ENCODE data around the gene VSIG10L2.
A peak's percentile ranks its signal among the peaks of the same experiment; 100 is the strongest.
"Not testable (repeated sequence)": the region's sequence is repeated elsewhere in the genome, so short reads cannot be mapped to it uniquely, and the experiment has no call there.

VSIG10L2 gene

GRCh38 chr11:125967515-125967914 lies 21.7 kb downstream of the VSIG10L2 start:
- DNase-seq (ENCODE audit: low read depth), result no peak

DNA sequence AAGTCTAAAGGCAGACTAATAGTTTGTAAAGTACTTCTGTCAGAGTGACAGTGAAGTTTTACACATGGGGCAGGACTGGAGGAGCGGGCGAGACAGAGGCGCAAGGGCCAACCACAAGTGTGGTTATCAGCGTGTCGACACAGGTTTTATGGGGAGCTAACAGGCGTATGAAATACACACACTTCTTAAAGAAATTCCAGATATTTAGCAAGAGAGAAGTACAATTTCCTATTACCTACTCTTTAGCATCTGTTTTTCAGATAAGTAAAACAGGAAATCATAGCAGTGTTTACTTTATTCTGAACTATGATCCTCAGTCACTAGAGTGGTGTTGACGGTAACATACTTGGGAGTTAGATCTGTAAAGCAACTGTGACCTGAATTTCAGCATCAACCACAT lies 22.5 kb downstream of the VSIG10L2 start:
- DNase-seq (ENCODE audit: low read depth), result no peak

- no peak for DNase-seq (ENCODE audit: low read depth)
These were observed 25.8 kb downstream of the VSIG10L2 start for GRCh38 chr11:125971618-125972017.

- no peak for DNase-seq (ENCODE audit: low read depth)
These were observed 28.4 kb downstream of the VSIG10L2 start for GRCh38 chr11:125974284-125974683.

GRCh38 chr11:125975634-125976033 lies 29.8 kb downstream of the VSIG10L2 start:
- no peak for DNase-seq (ENCODE audit: low read depth)

DNA sequence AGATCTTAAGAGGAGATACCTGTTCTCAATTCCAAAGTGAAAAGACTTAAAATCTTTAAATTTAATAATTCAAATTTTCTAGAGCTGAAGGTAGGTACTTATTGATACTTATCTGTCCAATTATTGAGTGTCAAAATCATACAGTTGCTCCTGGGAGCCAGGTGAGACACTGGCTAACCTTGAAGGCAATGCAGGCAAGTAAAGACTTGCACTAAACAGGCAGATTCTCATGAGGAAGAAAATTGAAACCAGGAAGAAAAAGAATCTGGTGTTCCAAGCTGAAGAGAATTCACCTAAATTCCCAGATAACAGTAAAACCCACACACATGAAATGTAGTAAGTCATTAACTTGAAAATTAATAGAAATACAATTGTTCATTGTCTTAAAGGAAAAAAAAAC lies 30.3 kb downstream of the VSIG10L2 start:
- no peak for DNase-seq (ENCODE audit: low read depth)

DNA sequence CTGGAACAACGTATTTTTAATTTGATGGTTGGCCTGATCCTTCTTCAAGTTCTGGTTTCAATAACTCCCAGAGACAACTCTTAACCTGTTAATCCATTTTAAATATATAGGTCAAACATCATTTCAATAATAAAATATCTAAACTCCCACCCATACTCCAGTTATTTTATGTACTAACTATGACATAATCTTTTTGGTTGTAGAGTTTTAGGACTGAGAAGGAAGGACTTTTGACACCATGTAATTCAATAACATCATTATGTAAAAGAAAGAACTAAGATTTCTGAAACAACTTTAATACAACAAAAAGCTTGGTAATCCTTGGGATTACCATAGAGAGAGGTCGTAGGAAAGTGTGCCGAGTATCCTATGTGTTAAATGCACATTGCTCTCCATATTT lies 31.5 kb downstream of the VSIG10L2 start:
- DNase-seq (ENCODE audit: low read depth), result no peak

DNA sequence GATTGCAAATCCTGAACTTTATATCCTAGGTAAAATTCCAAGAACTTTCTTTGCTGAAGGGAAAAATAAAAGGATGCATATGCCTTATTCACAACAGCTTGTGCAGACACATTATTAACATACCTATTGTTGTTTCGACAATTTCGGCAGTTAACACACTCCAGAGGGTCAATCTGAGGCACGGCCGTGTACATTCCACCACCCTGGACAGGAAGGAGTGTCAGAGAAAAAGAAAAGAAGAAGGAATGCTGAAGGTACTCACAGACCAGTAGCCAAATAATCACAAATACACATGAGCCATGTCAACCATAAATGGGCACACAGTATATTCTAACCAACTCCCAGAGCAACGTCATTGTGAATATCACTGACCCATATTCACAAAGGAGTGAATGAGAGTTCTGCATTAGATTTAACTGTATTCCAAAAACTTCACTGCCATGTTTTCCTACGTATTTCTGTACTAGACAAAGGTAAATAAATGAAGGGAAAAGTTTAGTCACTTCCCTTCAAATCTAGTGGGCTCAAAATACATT lies 32.4 kb downstream of the VSIG10L2 start:
- no peak for DNase-seq (ENCODE audit: low read depth)

DNA sequence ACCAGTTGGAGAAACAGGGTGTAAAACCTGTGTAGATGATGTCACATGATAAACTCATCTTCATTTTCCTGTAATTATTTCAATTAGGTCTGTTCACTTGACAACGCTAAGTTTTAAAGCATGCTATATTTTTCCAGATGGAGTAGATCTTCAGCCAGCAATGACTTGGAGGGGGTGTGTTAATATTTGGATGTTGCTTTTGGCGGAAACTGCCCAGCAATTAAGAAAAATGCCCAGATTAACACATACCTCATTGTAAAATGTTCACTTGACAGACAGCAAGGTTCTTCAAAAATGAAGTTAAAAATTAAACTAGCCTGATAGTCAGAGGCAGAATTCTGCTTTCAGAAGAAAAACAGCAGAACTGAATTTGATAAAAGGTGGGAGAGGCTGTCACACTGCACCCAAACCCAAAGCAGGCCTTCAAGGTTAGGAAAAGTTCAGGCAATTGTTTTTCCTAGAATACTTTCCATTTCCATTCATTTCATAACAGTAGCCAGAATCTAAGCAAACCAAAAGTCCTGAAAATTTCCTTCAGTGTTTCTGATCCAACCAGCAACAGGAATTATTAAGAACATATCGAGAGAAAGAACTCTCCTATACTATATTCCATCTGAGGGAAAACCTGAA lies 33.0 kb downstream of the VSIG10L2 start:
- DNase-seq (ENCODE audit: low read depth), result no peak

DNA sequence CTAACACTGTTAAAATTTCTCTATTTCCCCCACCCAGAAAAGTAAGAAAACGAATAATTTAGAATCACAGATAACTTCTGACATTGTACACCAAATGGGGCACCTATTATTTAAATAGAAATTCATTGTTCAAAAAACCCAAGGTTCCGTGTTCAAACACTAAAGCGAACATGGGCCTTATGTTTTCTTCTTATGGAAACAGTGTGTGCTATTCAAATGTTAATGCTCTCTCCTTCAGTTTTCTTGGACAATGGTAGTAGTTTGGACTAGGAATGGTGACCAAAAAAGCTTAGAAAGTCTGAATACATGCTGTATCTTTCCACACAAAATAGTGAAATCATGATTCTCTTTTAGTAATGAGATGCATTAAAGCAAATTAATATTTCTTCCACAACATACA lies 33.7 kb downstream of the VSIG10L2 start:
- DNase-seq (ENCODE audit: low read depth), result no peak

- no peak for DNase-seq (ENCODE audit: low read depth)
These were observed 34.6 kb downstream of the VSIG10L2 start for GRCh38 chr11:125980436-125980835.

GRCh38 chr11:125982348-125982730 lies 36.5 kb downstream of the VSIG10L2 start:
- DNase-seq (ENCODE audit: low read depth), result no peak

DNA sequence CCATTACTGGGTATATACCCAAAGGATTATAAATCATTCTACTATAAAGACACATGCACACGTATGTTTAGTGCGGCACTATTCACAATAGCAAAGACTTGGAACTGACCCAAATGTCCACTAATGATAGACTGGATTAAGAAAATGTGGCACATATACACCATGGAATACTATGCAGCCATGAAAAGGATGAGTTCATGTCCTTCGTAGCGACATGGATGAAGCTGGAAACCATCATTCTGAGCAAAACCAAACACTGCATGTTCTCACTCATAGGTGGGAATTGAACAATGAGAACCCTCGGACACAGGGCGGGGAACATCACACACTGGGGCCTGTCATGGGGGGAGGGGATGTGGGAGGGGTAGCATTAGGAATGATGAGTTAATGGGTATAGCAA lies 40.1 kb downstream of the VSIG10L2 start:
- DNase-seq (ENCODE audit: low read depth), result not testable (repeated sequence)

DNA sequence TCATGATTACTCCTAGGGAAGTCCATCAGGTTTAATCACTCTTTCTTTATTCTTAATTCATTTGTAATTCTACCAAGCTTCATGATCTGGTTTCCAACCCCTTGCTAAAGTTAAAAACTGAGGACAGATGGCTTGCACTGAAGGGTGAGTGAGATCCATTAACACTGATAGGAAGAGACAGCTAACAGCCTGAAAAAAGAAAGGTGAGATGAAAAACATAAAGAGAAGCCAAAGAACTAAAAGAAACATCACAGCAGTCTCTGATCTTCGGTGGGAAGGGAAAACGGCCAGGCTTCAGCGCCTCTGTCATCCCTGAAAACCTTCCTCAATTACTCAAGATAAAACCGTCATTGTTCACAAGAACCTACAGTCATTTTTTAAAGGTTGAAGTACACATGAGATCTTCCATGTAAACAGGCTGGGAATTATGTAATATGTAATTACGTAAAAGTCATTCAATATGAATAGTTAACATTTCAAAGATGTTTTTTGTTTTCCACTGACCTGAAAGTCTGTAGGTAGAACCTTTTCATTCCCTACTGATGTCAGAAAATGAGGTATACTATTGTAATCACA lies 41.3 kb downstream of the VSIG10L2 start:
- DNase-seq (ENCODE audit: low read depth), result no peak

DNA sequence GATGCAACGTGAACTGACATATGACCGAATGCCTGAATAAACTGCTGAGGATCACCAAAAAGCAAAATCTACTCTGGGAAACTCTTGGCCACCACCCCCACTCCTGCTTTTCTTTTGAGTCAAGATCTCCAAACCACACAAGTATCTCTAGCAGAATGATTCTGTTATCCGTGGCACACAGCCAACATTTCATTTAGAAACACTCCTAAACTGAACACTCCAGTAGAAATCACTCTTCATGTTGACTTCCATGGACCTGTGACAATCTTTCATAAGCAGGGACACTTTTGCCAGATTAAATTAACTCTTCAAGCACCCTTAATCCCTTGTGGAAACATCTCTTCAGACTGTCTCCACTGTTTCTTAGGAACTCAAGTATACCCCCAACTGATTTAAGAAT lies 44.4 kb downstream of the VSIG10L2 start:
- DNase-seq (ENCODE audit: low read depth), result no peak

- no peak for DNase-seq (ENCODE audit: low read depth)
These were observed 47.0 kb downstream of the VSIG10L2 start for GRCh38 chr11:125992893-125993292.

- DNase-seq (ENCODE audit: low read depth), result no peak
These were observed 48.7 kb downstream of the VSIG10L2 start for GRCh38 chr11:125994509-125994908.

GRCh38 chr11:125995313-125995712 lies 49.5 kb downstream of the VSIG10L2 start:
- peak; percentile 15 for DNase-seq (ENCODE audit: low read depth)

DNA sequence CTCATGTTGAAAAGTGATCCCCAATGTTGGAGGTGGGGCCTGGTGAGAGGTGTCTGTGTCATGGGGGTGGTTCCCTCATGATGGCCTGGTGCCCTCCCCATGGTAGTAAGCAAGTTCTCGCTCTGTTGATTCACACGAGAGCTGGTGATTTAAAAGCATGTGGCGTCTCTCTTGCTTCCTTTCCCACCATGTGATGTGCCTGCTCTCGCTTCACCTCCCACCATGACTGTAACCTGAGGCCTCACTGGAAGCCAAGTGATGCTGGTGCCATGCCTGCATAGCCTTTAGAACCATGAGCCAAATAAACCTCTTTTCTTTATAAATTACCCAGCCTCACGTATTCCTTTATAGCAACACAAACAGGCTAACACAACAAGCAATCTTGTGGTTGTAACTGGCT lies 52.4 kb downstream of the VSIG10L2 start:
- no peak for DNase-seq (ENCODE audit: low read depth)

DNA sequence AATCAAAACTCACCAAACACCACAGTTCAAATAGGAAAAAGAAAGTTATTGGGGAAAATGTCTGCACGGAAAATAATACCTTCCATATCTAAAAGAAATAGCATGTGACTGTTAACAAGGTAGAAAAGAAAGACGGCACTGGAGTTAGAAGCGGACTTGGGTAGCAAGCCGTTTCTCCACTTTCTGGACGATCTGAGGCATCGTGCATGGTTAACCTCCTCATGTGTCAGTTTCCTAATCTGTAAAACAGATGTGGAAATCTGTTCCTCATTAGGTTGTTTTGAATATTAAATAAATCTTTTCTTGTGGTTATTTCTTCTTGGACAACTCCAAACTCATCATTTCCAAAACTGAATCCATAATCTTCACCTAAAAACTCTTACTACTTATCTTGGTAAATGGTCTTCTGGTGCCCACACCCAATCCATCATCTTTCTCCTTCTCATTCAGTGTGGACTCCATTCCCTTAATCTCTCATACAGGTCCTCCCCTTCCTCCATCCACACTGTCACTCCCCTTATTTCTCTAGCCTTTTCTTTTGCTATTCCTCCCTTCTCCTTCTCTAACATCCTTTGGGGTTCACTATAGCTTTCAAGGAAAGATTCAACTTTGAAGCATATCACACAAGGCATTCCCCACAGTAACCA lies 53.5 kb downstream of the VSIG10L2 start:
- no peak for DNase-seq (ENCODE audit: low read depth)

- no peak for DNase-seq (ENCODE audit: low read depth)
These were observed 56.3 kb downstream of the VSIG10L2 start for GRCh38 chr11:126002181-126002580.

All from activated T-cell treated with anti-CD3 and anti-CD28 coated beads for 24 hours (primary cell).